SK-N-SH treated with all-trans-retinoic acid at 6 μM for 48 hours (cell line): Measurements from ENCODE around the gene GOLGA6L6.
"Not testable (repeated sequence)": the region's sequence is repeated elsewhere in the genome, so short reads cannot be mapped to it uniquely, and the experiment has no call there.

Experiments
- ARNTL ChIP-seq: fragments of 450-650 bp; formaldehyde crosslinking; IDR thresholded peaks from 2 replicates; pipeline ENCODE4 v1.5.0; 2020; ENCODE audit warnings: low read depth, mild to moderate bottlenecking, moderate library complexity, borderline replicate concordance
- BACH2 ChIP-seq: fragments of 250-450 bp; sonication (Bioruptor Pico); IDR thresholded peaks from 2 replicates; pipeline ENCODE4 v1.9.0; 2021; ENCODE audit warnings: mild to moderate bottlenecking, borderline replicate concordance
- CREB5 ChIP-seq: fragments of 250-450 bp; sonication (Bioruptor Pico); IDR thresholded peaks from 2 replicates; pipeline ENCODE4 v1.5.1; 2020; ENCODE audit warnings: low read depth, mild to moderate bottlenecking, moderate library complexity
- CSDC2 ChIP-seq: fragments of 250-450 bp; sonication (Bioruptor Pico); IDR thresholded peaks from 2 replicates; pipeline ENCODE4 v1.5.0; 2020; ENCODE audit warnings: mild to moderate bottlenecking, moderate library complexity
- GLIS3 ChIP-seq: fragments of 250-450 bp; sonication (Bioruptor Pico); IDR thresholded peaks from 2 replicates; pipeline ENCODE4 v1.5.0; 2020; ENCODE audit warnings: mild to moderate bottlenecking, moderate library complexity
- OSR1 ChIP-seq: fragments of 250-450 bp; sonication (Bioruptor Pico); IDR thresholded peaks from 2 replicates; pipeline ENCODE4 v1.8.0; 2022; ENCODE audit warnings: moderate library complexity, mild to moderate bottlenecking, inconsistent platforms
- PATZ1 ChIP-seq: fragments of 250-450 bp; sonication (Bioruptor Pico); IDR thresholded peaks from 2 replicates; pipeline ENCODE4 v1.8.0; 2020; ENCODE audit warnings: mild to moderate bottlenecking, moderate library complexity, borderline replicate concordance
- PPARA ChIP-seq: fragments of 250-450 bp; sonication (Bioruptor Pico); IDR thresholded peaks from 2 replicates; pipeline ENCODE4 v1.5.0; 2020; ENCODE audit warnings: mild to moderate bottlenecking, borderline replicate concordance
- RARB ChIP-seq: fragments of 250-450 bp; sonication (Bioruptor Pico); IDR thresholded peaks from 2 replicates; pipeline ENCODE4 v1.8.0; 2021; ENCODE audit warnings: mild to moderate bottlenecking, moderate library complexity
- SNAI2 ChIP-seq: fragments of 250-450 bp; sonication (Bioruptor Pico); IDR thresholded peaks from 2 replicates; pipeline ENCODE4 v1.5.0; 2020; ENCODE audit warnings: mild to moderate bottlenecking, moderate library complexity
- TOX ChIP-seq: fragments of 250-450 bp; sonication (Bioruptor Pico); IDR thresholded peaks from 2 replicates; pipeline ENCODE4 v1.8.0; 2021; ENCODE audit warnings: mild to moderate bottlenecking, moderate library complexity, borderline replicate concordance
- TSHZ2 ChIP-seq: fragments of 250-450 bp; sonication (Bioruptor Pico); IDR thresholded peaks from 2 replicates; pipeline ENCODE4 v1.5.0; 2020; ENCODE audit warnings: mild to moderate bottlenecking, moderate library complexity
- ZC3H10 ChIP-seq: fragments of 250-450 bp; sonication (Bioruptor Pico); IDR thresholded peaks from 2 replicates; pipeline ENCODE4 v1.5.1; 2021; ENCODE audit warnings: mild to moderate bottlenecking, moderate library complexity
- ZNF70 ChIP-seq: fragments of 450-650 bp; formaldehyde crosslinking; IDR thresholded peaks from 2 replicates; pipeline ENCODE4 v1.5.0; 2020; ENCODE audit warnings: mild to moderate bottlenecking, moderate library complexity

GRCh38 chr15:20492598-20492997, 49.0 kb downstream of the GOLGA6L6 start:
- TF ChIP-seq CSDC2 (CRISPR knock-in tag); SNAI2 (CRISPR knock-in tag); BACH2; GLIS3 (CRISPR knock-in tag); OSR1; CREB5; ARNTL (CRISPR knock-in tag); TSHZ2; TOX (CRISPR knock-in tag); ZC3H10 (CRISPR knock-in tag); PATZ1 (CRISPR knock-in tag); ZNF70; RARB (CRISPR knock-in tag); PPARA: not testable (repeated sequence)
